GM12878 (cell line): Measurements from ENCODE around the gene PDRG1. TPM values are rescaled to one million over a fixed set of nuclear protein-coding genes. Genes with fewer than 3 reads are reported as not detected.

Experiments used
- ATAC-seq: fragments of 200-7000 bp; cut with Tn5 transposase; 3 replicates; pipeline ENCODE4 v1.9.1; 2020; ENCODE audit warnings: mild to moderate bottlenecking, moderate library complexity
- BruUV-seq: library from RNA; stranded (reverse); fragments of 400-500 nt; replicated peaks from 2 replicates; lab custom pipeline; 2021; lab: Mats Ljungman, UMichigan
- CTCF ChIA-PET: fragments of 300-600 bp; sonication (Branson Sonifier 250); formaldehyde crosslinking; extraction: SDS; loops from one replicate; lab custom pipeline; 2021; ENCODE audit warnings: inconsistent platforms; lab: Yijun Ruan, JAX
- POLR2A ChIA-PET: fragments of 350-600 bp; formaldehyde crosslinking; extraction: SDS; loops from one replicate; lab custom pipeline; 2021; ENCODE audit warnings: inconsistent platforms; lab: Charles Lee
- RAD21 ChIA-PET: fragments of 300-600 bp; sonication (Branson Sonifier 250); formaldehyde crosslinking; loops from one replicate; lab custom pipeline; 2023; ENCODE audit warnings: antibody characterized with exemption; ENCODE audit not compliant: unreplicated experiment; lab: Charles Lee
- SMC1A ChIA-PET: fragments of 300-600 bp; sonication (Branson Sonifier 250); formaldehyde crosslinking; loops from one replicate; lab custom pipeline; 2023; ENCODE audit not compliant: unreplicated experiment, uncharacterized antibody; lab: Charles Lee
- DNase-seq: peaks from one replicate; pipeline ENCODE4 v3.0.0-alpha.2; 2011; ENCODE audit warnings: low read depth, low spot score
- FAIRE-seq: peaks from 3 replicates; lab custom pipeline; 2011; peaks lifted over from hg19 to GRCh38; lab: Jason Lieb, UNC
- H2AFZ ChIP-seq: 2 replicates; pipeline ENCODE4 v1.6.0; 2011; ENCODE audit warnings: low read depth, low read length, control low read depth; ENCODE audit not compliant: control insufficient read depth
- H3K27ac ChIP-seq: 2 replicates; pipeline ENCODE4 v1.5.1; 2011; ENCODE audit warnings: control low read depth; ENCODE audit not compliant: control insufficient read depth, insufficient read depth
- H3K27me3 ChIP-seq, 2 experiments: replicated peaks in 1 of 2; 2 replicates each; pipeline versions ENCODE4 v1.6.0 to v1.6.1; 2011; ENCODE audit warnings: low read length in 1 of 2; ENCODE audit not compliant: control insufficient read depth in 2 of 2, insufficient read depth in 2 of 2
- H3K36me3 ChIP-seq, 2 experiments: 2 replicates each; pipeline ENCODE4 v1.5.1; 2011; ENCODE audit warnings: low read length in 1 of 2; ENCODE audit not compliant: control insufficient read depth in 2 of 2, insufficient read depth in 2 of 2
- H3K4me1 ChIP-seq: 2 replicates; pipeline ENCODE4 v1.6.1; 2011; ENCODE audit warnings: mild to moderate bottlenecking, low read length, moderate library complexity, mixed read lengths; ENCODE audit not compliant: control insufficient read depth, insufficient read depth
- H3K4me2 ChIP-seq: 2 replicates; pipeline ENCODE4 v1.6.0; 2011; ENCODE audit warnings: control low read depth; ENCODE audit not compliant: control insufficient read depth, insufficient read depth
- H3K4me3 ChIP-seq: fragments of 200-600 bp; sonication (generic); 2 replicates; pipeline ENCODE4 v1.5.1; 2016
- H3K79me2 ChIP-seq: 2 replicates; pipeline ENCODE4 v1.6.0; 2011; ENCODE audit warnings: low read length; ENCODE audit not compliant: control insufficient read depth, insufficient read depth
- H3K9ac ChIP-seq: 2 replicates; pipeline ENCODE4 v1.8.0; 2011; ENCODE audit warnings: low read length, control low read depth, mixed read lengths; ENCODE audit not compliant: control insufficient read depth, insufficient read depth
- H3K9me3 ChIP-seq: replicated peaks from 3 replicates; pipeline ENCODE4 v1.5.1; 2011; ENCODE audit warnings: mild to moderate bottlenecking, low read length; ENCODE audit not compliant: control insufficient read depth, insufficient read depth
- H4K20me1 ChIP-seq: 2 replicates; pipeline ENCODE4 v1.6.0; 2011; ENCODE audit not compliant: control insufficient read depth, insufficient read depth
- FOXM1 ChIP-seq: IDR thresholded peaks from 2 replicates; pipeline ENCODE4 v1.6.1; 2012; ENCODE audit warnings: low read depth, mild to moderate bottlenecking, inconsistent platforms, low read length, moderate library complexity
- JUND ChIP-seq: IDR thresholded peaks from 2 replicates; pipeline ENCODE4 v1.6.1; 2012; ENCODE audit warnings: low read depth, mild to moderate bottlenecking, low read length, improper control_type of control experiment, moderate library complexity
- MEF2A ChIP-seq: IDR thresholded peaks from 2 replicates; pipeline ENCODE4 v1.6.1; 2011; ENCODE audit warnings: low read depth, mild to moderate bottlenecking, low read length, moderate library complexity; ENCODE audit not compliant: insufficient read depth
- MXI1 ChIP-seq: fragments of 150-350 bp; IDR thresholded peaks from 2 replicates; pipeline ENCODE4 v1.6.1; 2011; ENCODE audit warnings: low read depth, mild to moderate bottlenecking, inconsistent platforms, low read length, improper control_type of control experiment
- NFYB ChIP-seq: IDR thresholded peaks from 2 replicates; pipeline ENCODE4 v1.6.1; 2011; ENCODE audit warnings: low read depth, mild to moderate bottlenecking, low read length, improper control_type of control experiment, moderate library complexity; ENCODE audit not compliant: insufficient read depth
- SP1 ChIP-seq: IDR thresholded peaks from one replicate; pipeline ENCODE4 v1.6.1; 2011; ENCODE audit warnings: low read depth, low read length
- SREBF2 ChIP-seq: IDR thresholded peaks from 2 replicates; pipeline ENCODE4 v1.6.1; 2012; ENCODE audit warnings: mild to moderate bottlenecking, low read length
- ZNF384 ChIP-seq: IDR thresholded peaks from 2 replicates; pipeline ENCODE4 v1.6.1; 2012; ENCODE audit warnings: low read depth, mild to moderate bottlenecking, low read length, improper control_type of control experiment, borderline replicate concordance
- WGBS: methylation state at CpG from one replicate; pipeline ENCODE4 v1.1.6; 2016; ENCODE audit warnings: low lambda C conversion rate; ENCODE audit not compliant: insufficient replicate concordance, insufficient coverage; ENCODE audit errors: missing lambda C conversion rate; 5-methylcytosine and 5-hydroxymethylcytosine counted together
- in situ Hi-C: fragments of 300-500 bp; cut with MboI; formaldehyde crosslinking; loops from 9 replicates; pipeline ENCODE4 v1.14.3; 2018; ENCODE audit warnings: mixed read lengths
- intact Hi-C: fragments of 100-400 bp; cut with micrococcal nuclease; formaldehyde crosslinking; loops from one replicate; pipeline ENCODE4 v1.14.2; 2022; ENCODE audit not compliant: unreplicated experiment
- polyA plus RNA-seq, 11 experiments: library from polyadenylated mRNA; depleted of rRNA in 4 of 11; unstranded in 6 of 11; stranded (reverse) in 5 of 11; fragments of >200 nt; fragmentation: Nextera tagmentation in 4 of 11; fragmentation: Illumina TruSeq in 1 of 11; extraction: Ambion mirVana in 4 of 11; extraction: Trizol in 1 of 11; gene quantifications; 1 replicate in 1 of 11; 2 replicates in 10 of 11; pipeline versions ENCODE4 v1.2.1 to v1.2.3, GENCODE V29; 2011 to 2016; ENCODE audit warnings: inconsistent platforms in 2 of 11, missing spikeins in 2 of 11, low read depth in 1 of 11
- total RNA-seq, 4 experiments: library from RNA; depleted of rRNA in 3 of 4; stranded (reverse); fragments of >200 nt in 3 of 4; fragmentation: Illumina TruSeq in 1 of 4; extraction: Trizol in 1 of 4; gene quantifications; 2 replicates each; pipeline versions ENCODE4 v1.2.1 to v1.2.3, GENCODE V29; 2013 to 2021
- TF ChIP-seq, protein P1 (sequence below): IDR thresholded peaks from 2 replicates; pipeline ENCODE4 v1.6.1; 2012; ENCODE audit warnings: low read depth, low read length, improper control_type of control experiment
- TF ChIP-seq, protein P2 (sequence below): IDR thresholded peaks from 2 replicates; pipeline ENCODE4 v1.6.1; 2012; ENCODE audit warnings: low read depth, low read length, improper control_type of control experiment
- TF ChIP-seq, protein P3 (sequence below): fragments of 450-650 bp; IDR thresholded peaks from 2 replicates; pipeline ENCODE4 v1.6.1; 2018; ENCODE audit warnings: mild to moderate bottlenecking, low read depth, moderate library complexity; ENCODE audit not compliant: partially characterized antibody

The PDRG1 gene
- total and polyA plus RNA-seq, 10 of the 15 experiments (the other 5 are each of a cell fraction or from before 2014, with no cell fraction given): 11.1 to 55.8 (median 23.3) TPM

DNA sequence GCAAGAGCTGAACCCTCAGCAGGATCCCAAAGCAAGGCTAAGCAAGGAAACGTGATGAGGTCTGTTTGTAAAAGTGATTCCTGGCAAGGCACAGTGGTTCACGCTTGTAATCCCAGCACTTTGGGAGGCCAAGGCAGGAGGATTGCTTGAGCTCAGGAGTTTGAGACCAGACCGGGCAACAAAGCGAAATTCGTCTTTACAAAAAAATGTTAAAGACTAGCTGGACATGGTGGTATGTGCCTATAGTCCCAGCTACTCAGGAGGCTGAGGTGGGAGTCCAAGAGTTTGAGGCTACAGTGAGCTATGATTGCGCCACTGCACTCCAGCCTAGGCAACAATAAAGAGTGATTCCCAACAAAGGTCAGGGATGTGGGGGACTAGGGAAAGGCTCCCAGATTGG is 12.0 kb upstream of the PDRG1 start:
- intact Hi-C loops (no loop called here), in situ Hi-C loops (no loop called here)
- FAIRE-seq (no peak), DNase-seq (no peak), ATAC-seq (no peak)
- Histone ChIP-seq H2AFZ (no peak overlapping the region), H4K20me1 (no peaks in the 10 kb centered on the region), H3K4me1 (no peaks in the 10 kb centered on the region), H3K27ac (no peak overlapping the region), H3K9me3 (no peaks in the 10 kb centered on the region), H3K36me3 (no peaks in the 10 kb centered on the region), H3K27me3 (peaks cover 0 to 2% of the 10 kb centered on the region in 2 experiments), H3K4me2 (no peak overlapping the region), H3K79me2 (no peaks in the 10 kb centered on the region), H3K4me3 (no peak overlapping the region), H3K9ac (no peak overlapping the region)
- CTCF ChIA-PET: interaction anchor here (0.8 to 2.6 kb wide), 7 partner anchors 12 to 690 kb away, joined by 3 to 10 read pairs (median 6); partner anchors contain the start of gene PDRG1
- POLR2A ChIA-PET: no interaction called here
- RAD21 ChIA-PET: interaction anchor here (1.1 kb wide), 1 partner anchor 19 kb away, joined by 4 read pairs; no protein-coding TSS in a partner anchor
- no TSS peak for BruUV-seq
- SMC1A ChIA-PET: interaction anchor here (1.0 to 1.5 kb wide), 2 partner anchors 8 to 13 kb away, joined by 4 to 5 read pairs; no protein-coding TSS in a partner anchor
- TF ChIP-seq, protein P1, sequence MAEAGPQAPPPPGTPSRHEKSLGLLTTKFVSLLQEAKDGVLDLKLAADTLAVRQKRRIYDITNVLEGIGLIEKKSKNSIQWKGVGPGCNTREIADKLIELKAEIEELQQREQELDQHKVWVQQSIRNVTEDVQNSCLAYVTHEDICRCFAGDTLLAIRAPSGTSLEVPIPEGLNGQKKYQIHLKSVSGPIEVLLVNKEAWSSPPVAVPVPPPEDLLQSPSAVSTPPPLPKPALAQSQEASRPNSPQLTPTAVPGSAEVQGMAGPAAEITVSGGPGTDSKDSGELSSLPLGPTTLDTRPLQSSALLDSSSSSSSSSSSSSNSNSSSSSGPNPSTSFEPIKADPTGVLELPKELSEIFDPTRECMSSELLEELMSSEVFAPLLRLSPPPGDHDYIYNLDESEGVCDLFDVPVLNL: no peak
- TF ChIP-seq, protein P2, sequence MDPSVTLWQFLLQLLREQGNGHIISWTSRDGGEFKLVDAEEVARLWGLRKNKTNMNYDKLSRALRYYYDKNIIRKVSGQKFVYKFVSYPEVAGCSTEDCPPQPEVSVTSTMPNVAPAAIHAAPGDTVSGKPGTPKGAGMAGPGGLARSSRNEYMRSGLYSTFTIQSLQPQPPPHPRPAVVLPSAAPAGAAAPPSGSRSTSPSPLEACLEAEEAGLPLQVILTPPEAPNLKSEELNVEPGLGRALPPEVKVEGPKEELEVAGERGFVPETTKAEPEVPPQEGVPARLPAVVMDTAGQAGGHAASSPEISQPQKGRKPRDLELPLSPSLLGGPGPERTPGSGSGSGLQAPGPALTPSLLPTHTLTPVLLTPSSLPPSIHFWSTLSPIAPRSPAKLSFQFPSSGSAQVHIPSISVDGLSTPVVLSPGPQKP: no peak
- TF ChIP-seq SREBF2 (no peak), ZNF384 (no peak), MXI1 (no peak), NFYB (no peak), FOXM1 (no peak), MEF2A (no peak), JUND (no peak), SP1 (no peak)
- TF ChIP-seq, protein P3, sequence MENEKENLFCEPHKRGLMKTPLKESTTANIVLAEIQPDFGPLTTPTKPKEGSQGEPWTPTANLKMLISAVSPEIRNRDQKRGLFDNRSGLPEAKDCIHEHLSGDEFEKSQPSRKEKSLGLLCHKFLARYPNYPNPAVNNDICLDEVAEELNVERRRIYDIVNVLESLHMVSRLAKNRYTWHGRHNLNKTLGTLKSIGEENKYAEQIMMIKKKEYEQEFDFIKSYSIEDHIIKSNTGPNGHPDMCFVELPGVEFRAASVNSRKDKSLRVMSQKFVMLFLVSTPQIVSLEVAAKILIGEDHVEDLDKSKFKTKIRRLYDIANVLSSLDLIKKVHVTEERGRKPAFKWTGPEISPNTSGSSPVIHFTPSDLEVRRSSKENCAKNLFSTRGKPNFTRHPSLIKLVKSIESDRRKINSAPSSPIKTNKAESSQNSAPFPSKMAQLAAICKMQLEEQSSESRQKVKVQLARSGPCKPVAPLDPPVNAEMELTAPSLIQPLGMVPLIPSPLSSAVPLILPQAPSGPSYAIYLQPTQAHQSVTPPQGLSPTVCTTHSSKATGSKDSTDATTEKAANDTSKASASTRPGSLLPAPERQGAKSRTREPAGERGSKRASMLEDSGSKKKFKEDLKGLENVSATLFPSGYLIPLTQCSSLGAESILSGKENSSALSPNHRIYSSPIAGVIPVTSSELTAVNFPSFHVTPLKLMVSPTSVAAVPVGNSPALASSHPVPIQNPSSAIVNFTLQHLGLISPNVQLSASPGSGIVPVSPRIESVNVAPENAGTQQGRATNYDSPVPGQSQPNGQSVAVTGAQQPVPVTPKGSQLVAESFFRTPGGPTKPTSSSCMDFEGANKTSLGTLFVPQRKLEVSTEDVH: no peak
- WGBS: 16% methylated on average over 6 of the region's 6 CpGs
